ENCODE measurements around the gene RTP2. TPM values are rescaled to one million over a fixed set of nuclear protein-coding genes. Genes with fewer than 3 reads are reported as not detected.
A peak's percentile ranks its signal among the peaks of the same experiment; 100 is the strongest.

Gene RTP2
- total and polyA plus RNA-seq, 9 of the 15 experiments (the other 6 are each of a cell fraction or from before 2014, with no cell fraction given), result not detected

DNA sequence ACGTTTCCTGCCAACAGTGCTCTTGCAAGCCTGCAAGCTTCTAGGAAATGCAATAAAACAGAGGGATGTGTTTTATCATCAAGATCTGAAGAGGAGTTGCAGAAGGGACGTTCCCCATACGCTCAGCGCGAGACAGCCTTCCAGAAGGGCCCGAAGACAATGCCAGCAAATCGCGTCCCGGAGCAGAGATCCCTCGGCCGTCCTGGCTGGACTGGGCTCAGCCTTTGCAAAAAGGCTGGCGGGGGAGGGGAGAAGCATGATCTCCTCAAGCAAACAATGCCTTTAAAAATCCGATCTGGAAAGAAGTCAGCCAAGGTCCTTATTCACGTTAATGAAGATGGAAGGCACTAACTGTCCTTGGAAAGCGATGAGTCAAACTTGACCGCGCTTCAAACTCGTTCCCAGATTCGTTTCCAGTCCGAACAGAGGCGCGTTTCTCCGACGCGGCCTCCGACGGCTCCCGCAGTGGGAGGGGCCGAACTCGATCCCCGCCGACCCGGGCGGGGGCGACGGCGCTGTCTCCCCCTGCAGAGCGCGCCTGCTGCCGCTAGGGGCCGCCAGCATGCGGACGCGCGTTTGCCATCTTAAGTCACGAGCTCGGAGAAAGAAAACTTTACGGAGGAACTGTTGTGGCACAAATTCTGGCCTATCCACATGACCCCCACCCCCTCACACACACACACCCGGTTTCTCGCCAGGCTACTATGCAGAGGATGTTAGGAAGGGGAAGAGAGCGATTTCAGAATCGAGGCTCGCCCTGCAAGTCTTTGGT, 37.4 kb upstream of the RTP2 start:
- no peaks in the 10 kb centered on the region for H3K9me3 ChIP-seq (replicated peaks; ENCODE audit: control insufficient read depth, insufficient read depth, low read depth, low read length)
- in situ Hi-C loops (cut with MboI) (loop anchor here (5.0 to 25.0 kb wide), 2 partner anchors 1213 to 1398 kb away; no protein-coding TSS in a partner anchor), intact Hi-C loops (cut with micrococcal nuclease) (loop anchor here (1.0 to 10.0 kb wide), 7 partner anchors 175 to 1409 kb away; no protein-coding TSS in a partner anchor)
- peaks cover 0 to 13% of the 10 kb centered on the region in 2 experiments; a peak in 1 of 5 replicates for H3K27me3 ChIP-seq (ENCODE audit: control insufficient read depth in 2 of 2, insufficient read depth in 2 of 2, low read length in 2 of 2)
- peak overlapping the region; percentile 33 to 44; a peak in 2 of 4 replicates for H3K9ac ChIP-seq (ENCODE audit: insufficient read depth in 1 of 2, low read depth in 2 of 2, low read length in 2 of 2)
- no peak overlapping the region for H3K27ac ChIP-seq (ENCODE audit: extremely low read depth, low read depth, low read length)
- CTCF ChIA-PET (ENCODE audit: low intra/inter-chr PET ratio), result interaction anchor here (0.6 to 5.4 kb wide), 4 partner anchors 123 to 1216 kb away, joined by 3 to 39 read pairs (median 6); no protein-coding TSS in a partner anchor
- H3K4me1 ChIP-seq (replicated peaks in 1 of 2; ENCODE audit: control insufficient read depth in 2 of 2, insufficient read depth in 2 of 2, low read length in 2 of 2), result peaks cover 44 to 64% of the 10 kb centered on the region in 2 experiments
- H2AFZ ChIP-seq (ENCODE audit: low read depth, low read length), result peak overlapping the region; percentile 93
- H3K4me2 ChIP-seq (ENCODE audit: insufficient read depth, low read length), result peak overlapping the region; percentile 72
- peak overlapping the region; percentile 38 for H3K4me3 ChIP-seq
- no peaks in the 10 kb centered on the region for H3K9me1 ChIP-seq (ENCODE audit: control insufficient read depth, insufficient read depth, low read length)
- FAIRE-seq (no peak), DNase-seq (ENCODE audit: extremely low read depth in 1 of 4, low spot score in 3 of 4) (peak; percentile 75 to 86 (median 83)), ATAC-seq (peak; percentile 60)
- BruUV-seq (replicated peaks), result no TSS peak
- no peaks in the 10 kb centered on the region for H3K36me3 ChIP-seq (ENCODE audit: control insufficient read depth, insufficient read depth, low read length)
- peaks cover 19% of the 10 kb centered on the region for H4K20me1 ChIP-seq (replicated peaks; ENCODE audit: control insufficient read depth, insufficient read depth, low read length)
- POLR2A ChIA-PET, result interaction anchor here (0.6 to 1.9 kb wide), 7 partner anchors 21 to 1064 kb away, joined by 3 to 5 read pairs (median 3); no protein-coding TSS in a partner anchor
- WGBS (ENCODE audit: insufficient coverage, low coverage, missing lambda C conversion rate), result 7% methylated on average over 40 of the region's 53 CpGs
- H3K79me2 ChIP-seq (ENCODE audit: control insufficient read depth, insufficient read depth, low read length), result peaks cover 27% of the 10 kb centered on the region
- TF ChIP-seq ZNF143 (CRISPR knock-in tag; IDR thresholded peaks at IDR 0.05), result peak; percentile 17; the same call in 1 of the 2 replicates
- peak; percentile 43; the same call in 1 of the 2 replicates for TF ChIP-seq BCOR (IDR thresholded peaks at IDR 0.05)
- no peak for TF ChIP-seq ZNF217 (CRISPR knock-in tag; IDR thresholded peaks at IDR 0.05)
- TF ChIP-seq, protein P1, sequence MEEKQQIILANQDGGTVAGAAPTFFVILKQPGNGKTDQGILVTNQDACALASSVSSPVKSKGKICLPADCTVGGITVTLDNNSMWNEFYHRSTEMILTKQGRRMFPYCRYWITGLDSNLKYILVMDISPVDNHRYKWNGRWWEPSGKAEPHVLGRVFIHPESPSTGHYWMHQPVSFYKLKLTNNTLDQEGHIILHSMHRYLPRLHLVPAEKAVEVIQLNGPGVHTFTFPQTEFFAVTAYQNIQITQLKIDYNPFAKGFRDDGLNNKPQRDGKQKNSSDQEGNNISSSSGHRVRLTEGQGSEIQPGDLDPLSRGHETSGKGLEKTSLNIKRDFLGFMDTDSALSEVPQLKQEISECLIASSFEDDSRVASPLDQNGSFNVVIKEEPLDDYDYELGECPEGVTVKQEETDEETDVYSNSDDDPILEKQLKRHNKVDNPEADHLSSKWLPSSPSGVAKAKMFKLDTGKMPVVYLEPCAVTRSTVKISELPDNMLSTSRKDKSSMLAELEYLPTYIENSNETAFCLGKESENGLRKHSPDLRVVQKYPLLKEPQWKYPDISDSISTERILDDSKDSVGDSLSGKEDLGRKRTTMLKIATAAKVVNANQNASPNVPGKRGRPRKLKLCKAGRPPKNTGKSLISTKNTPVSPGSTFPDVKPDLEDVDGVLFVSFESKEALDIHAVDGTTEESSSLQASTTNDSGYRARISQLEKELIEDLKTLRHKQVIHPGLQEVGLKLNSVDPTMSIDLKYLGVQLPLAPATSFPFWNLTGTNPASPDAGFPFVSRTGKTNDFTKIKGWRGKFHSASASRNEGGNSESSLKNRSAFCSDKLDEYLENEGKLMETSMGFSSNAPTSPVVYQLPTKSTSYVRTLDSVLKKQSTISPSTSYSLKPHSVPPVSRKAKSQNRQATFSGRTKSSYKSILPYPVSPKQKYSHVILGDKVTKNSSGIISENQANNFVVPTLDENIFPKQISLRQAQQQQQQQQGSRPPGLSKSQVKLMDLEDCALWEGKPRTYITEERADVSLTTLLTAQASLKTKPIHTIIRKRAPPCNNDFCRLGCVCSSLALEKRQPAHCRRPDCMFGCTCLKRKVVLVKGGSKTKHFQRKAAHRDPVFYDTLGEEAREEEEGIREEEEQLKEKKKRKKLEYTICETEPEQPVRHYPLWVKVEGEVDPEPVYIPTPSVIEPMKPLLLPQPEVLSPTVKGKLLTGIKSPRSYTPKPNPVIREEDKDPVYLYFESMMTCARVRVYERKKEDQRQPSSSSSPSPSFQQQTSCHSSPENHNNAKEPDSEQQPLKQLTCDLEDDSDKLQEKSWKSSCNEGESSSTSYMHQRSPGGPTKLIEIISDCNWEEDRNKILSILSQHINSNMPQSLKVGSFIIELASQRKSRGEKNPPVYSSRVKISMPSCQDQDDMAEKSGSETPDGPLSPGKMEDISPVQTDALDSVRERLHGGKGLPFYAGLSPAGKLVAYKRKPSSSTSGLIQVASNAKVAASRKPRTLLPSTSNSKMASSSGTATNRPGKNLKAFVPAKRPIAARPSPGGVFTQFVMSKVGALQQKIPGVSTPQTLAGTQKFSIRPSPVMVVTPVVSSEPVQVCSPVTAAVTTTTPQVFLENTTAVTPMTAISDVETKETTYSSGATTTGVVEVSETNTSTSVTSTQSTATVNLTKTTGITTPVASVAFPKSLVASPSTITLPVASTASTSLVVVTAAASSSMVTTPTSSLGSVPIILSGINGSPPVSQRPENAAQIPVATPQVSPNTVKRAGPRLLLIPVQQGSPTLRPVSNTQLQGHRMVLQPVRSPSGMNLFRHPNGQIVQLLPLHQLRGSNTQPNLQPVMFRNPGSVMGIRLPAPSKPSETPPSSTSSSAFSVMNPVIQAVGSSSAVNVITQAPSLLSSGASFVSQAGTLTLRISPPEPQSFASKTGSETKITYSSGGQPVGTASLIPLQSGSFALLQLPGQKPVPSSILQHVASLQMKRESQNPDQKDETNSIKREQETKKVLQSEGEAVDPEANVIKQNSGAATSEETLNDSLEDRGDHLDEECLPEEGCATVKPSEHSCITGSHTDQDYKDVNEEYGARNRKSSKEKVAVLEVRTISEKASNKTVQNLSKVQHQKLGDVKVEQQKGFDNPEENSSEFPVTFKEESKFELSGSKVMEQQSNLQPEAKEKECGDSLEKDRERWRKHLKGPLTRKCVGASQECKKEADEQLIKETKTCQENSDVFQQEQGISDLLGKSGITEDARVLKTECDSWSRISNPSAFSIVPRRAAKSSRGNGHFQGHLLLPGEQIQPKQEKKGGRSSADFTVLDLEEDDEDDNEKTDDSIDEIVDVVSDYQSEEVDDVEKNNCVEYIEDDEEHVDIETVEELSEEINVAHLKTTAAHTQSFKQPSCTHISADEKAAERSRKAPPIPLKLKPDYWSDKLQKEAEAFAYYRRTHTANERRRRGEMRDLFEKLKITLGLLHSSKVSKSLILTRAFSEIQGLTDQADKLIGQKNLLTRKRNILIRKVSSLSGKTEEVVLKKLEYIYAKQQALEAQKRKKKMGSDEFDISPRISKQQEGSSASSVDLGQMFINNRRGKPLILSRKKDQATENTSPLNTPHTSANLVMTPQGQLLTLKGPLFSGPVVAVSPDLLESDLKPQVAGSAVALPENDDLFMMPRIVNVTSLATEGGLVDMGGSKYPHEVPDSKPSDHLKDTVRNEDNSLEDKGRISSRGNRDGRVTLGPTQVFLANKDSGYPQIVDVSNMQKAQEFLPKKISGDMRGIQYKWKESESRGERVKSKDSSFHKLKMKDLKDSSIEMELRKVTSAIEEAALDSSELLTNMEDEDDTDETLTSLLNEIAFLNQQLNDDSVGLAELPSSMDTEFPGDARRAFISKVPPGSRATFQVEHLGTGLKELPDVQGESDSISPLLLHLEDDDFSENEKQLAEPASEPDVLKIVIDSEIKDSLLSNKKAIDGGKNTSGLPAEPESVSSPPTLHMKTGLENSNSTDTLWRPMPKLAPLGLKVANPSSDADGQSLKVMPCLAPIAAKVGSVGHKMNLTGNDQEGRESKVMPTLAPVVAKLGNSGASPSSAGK (IDR thresholded peaks at IDR 0.05), result peak; percentile 82
- no peak for TF ChIP-seq SRSF9 (IDR thresholded peaks at IDR 0.05; ENCODE audit: borderline replicate concordance, low read depth, low read length)
- TF ChIP-seq CXXC5 (CRISPR knock-in tag; IDR thresholded peaks at IDR 0.05), result peak; percentile 83
- TF ChIP-seq, protein P2, sequence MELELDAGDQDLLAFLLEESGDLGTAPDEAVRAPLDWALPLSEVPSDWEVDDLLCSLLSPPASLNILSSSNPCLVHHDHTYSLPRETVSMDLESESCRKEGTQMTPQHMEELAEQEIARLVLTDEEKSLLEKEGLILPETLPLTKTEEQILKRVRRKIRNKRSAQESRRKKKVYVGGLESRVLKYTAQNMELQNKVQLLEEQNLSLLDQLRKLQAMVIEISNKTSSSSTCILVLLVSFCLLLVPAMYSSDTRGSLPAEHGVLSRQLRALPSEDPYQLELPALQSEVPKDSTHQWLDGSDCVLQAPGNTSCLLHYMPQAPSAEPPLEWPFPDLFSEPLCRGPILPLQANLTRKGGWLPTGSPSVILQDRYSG (tag; conservative IDR thresholded peaks at IDR 0.05; ENCODE audit: low read depth), result no peak
- no peak for TF ChIP-seq KLF6 (CRISPR knock-in tag; IDR thresholded peaks at IDR 0.05; ENCODE audit: borderline replicate concordance)

All from K562 (cell line).